HepG2 (cell line): Measurements from ENCODE around the gene RETREG2. TPM values are rescaled to one million over a fixed set of nuclear protein-coding genes. Genes with fewer than 3 reads are reported as not detected.

ENCODE experiments used
- ETS1 ChIP-seq: sonication (generic); formaldehyde crosslinking; IDR thresholded peaks from 2 replicates; pipeline ENCODE4 v1.4.0; 2020; ENCODE audit warnings: missing genetic modification reagents
- FUBP1 ChIP-seq: sonication (generic); formaldehyde crosslinking; IDR thresholded peaks from 2 replicates; pipeline ENCODE4 v1.5.1; 2020; ENCODE audit warnings: missing genetic modification reagents, mild to moderate bottlenecking, borderline replicate concordance
- HMGXB4 ChIP-seq, 2 experiments: sonication (generic) in 1 of 2; formaldehyde crosslinking in 1 of 2; IDR thresholded peaks; 2 replicates each; pipeline versions ENCODE4 v1.4.0 to v1.6.1; 2018 to 2020; ENCODE audit warnings: missing genetic modification reagents in 2 of 2, borderline replicate concordance in 1 of 2, low read depth in 1 of 2, mild to moderate bottlenecking in 1 of 2, missing biosample characterization in 1 of 2
- JARID2 ChIP-seq: sonication (generic); formaldehyde crosslinking; IDR thresholded peaks from 2 replicates; pipeline ENCODE4 v1.8.1; 2023; ENCODE audit warnings: missing genetic modification reagents, inconsistent platforms; ENCODE audit not compliant: insufficient replicate concordance
- MTA1 ChIP-seq: sonication (generic); formaldehyde crosslinking; IDR thresholded peaks from 2 replicates; pipeline ENCODE4 v1.4.0; 2020; ENCODE audit warnings: missing genetic modification reagents, mild to moderate bottlenecking, borderline replicate concordance
- NPAS2 ChIP-seq: sonication (generic); formaldehyde crosslinking; IDR thresholded peaks from 2 replicates; pipeline ENCODE4 v1.8.0; 2022; ENCODE audit warnings: mild to moderate bottlenecking, missing genetic modification reagents, borderline replicate concordance
- RERE ChIP-seq: IDR thresholded peaks from 2 replicates; pipeline ENCODE4 v1.6.1; 2016; ENCODE audit warnings: low read depth, missing genetic modification reagents, missing compliant biosample characterization
- TAF15 ChIP-seq: fragments of 200-400 bp; formaldehyde crosslinking; IDR thresholded peaks from one replicate; pipeline ENCODE4 v1.6.1; 2018; ENCODE audit warnings: mild to moderate bottlenecking, low read depth, low read length; ENCODE audit not compliant: poor library complexity, severe bottlenecking
- ZBTB42 ChIP-seq: sonication (generic); formaldehyde crosslinking; IDR thresholded peaks from 2 replicates; pipeline ENCODE4 v1.5.0; 2020; ENCODE audit warnings: mild to moderate bottlenecking, missing genetic modification reagents
- ZFP82 ChIP-seq: sonication (generic); formaldehyde crosslinking; IDR thresholded peaks from 2 replicates; pipeline ENCODE4 v1.5.1; 2020; ENCODE audit warnings: mild to moderate bottlenecking, missing genetic modification reagents, borderline replicate concordance
- ZNF672 ChIP-seq: sonication (generic); formaldehyde crosslinking; IDR thresholded peaks from 2 replicates; pipeline ENCODE4 v1.8.1; 2022; ENCODE audit warnings: missing genetic modification reagents
- polyA plus RNA-seq, 8 experiments: library from polyadenylated mRNA; depleted of rRNA in 3 of 8; stranded (reverse) in 7 of 8; unstranded in 1 of 8; fragments of >200 nt; fragmentation: Illumina TruSeq in 4 of 8; extraction: Trizol in 4 of 8; gene quantifications; 2 replicates each; pipeline versions ENCODE4 v1.2.1 to v1.2.3, GENCODE V29; 2011 to 2016; ENCODE audit warnings: low read depth in 4 of 8, missing spikeins in 1 of 8, mixed read lengths in 1 of 8; ENCODE audit not compliant: insufficient read depth in 1 of 8
- total RNA-seq, 5 experiments: library from RNA; depleted of rRNA; stranded (reverse); fragments of >200 nt; fragmentation: Illumina TruSeq; extraction: Trizol; gene quantifications; 2 replicates each; pipeline ENCODE4 v1.2.3, GENCODE V29; 2016; ENCODE audit warnings: low read depth in 1 of 5

Gene RETREG2
- total and polyA plus RNA-seq, 2 of the 13 experiments (the other 11 are each of a cell fraction or from before 2014, with no cell fraction given): 86.0 to 134 TPM

- TF ChIP-seq HMGXB4 (CRISPR knock-in tag; IDR thresholded peaks at IDR 0.05; ENCODE audit: borderline replicate concordance in 1 of 2, low read depth in 1 of 2): peak; percentile 85 to 89
- TF ChIP-seq ZBTB42 (CRISPR knock-in tag): peak; percentile 49
- TF ChIP-seq MTA1: peak; percentile 96; the same call in 1 of the 2 replicates
- peak; percentile 85 for TF ChIP-seq TAF15
- TF ChIP-seq ZNF672 (CRISPR knock-in tag): no peak; the same call in 1 of the 2 replicates
- TF ChIP-seq ETS1 (CRISPR knock-in tag): peak; percentile 92; the same call in 1 of the 2 replicates
- TF ChIP-seq RERE (CRISPR knock-in tag): peak; percentile 30; the same call in 1 of the 2 replicates
- no peak for TF ChIP-seq NPAS2 (CRISPR knock-in tag)
- TF ChIP-seq JARID2 (CRISPR knock-in tag): no peak
- TF ChIP-seq FUBP1: no peak
- TF ChIP-seq ZFP82 (CRISPR knock-in tag): peak; percentile 98
Observed at GRCh38 chr2:219218732-219219701, 40.9 kb downstream of the RETREG2 start, which contains the start of gene ABCB6 (continued).
